ENCODE measurements around the gene EPHB1. TPM values are rescaled to one million over a fixed set of nuclear protein-coding genes. Genes with fewer than 3 reads are reported as not detected.
"Not testable (repeated sequence)": the region's sequence is repeated elsewhere in the genome, so short reads cannot be mapped to it uniquely, and the experiment has no call there.

The EPHB1 gene
- total and polyA plus RNA-seq, 12 donors, result 0.07 to 3.4 (median 1.6) TPM

- H3K9me3 ChIP-seq, result no peaks in the 10 kb centered on the region
- H3K4me1 ChIP-seq, result no peaks in the 10 kb centered on the region
- no peaks in the 10 kb centered on the region for H3K36me3 ChIP-seq
- no peak for TF ChIP-seq CTCF (IDR thresholded peaks at IDR 0.05)
- ATAC-seq (no peak), DNase-seq (peak in 1 of 2 donors; percentile 11)
- intact Hi-C loops (cut with DNase I), result no loop called here
- 70 to 74% methylated on average over 8 of the region's 8 CpGs for WGBS, 2 donors
- H3K27ac ChIP-seq, result no peak overlapping the region
- no peak overlapping the region for H3K4me3 ChIP-seq
- H3K27me3 ChIP-seq, result no peaks in the 10 kb centered on the region
These were observed 311.4 kb downstream of the EPHB1 start for GRCh38 chr3:135106445-135106844.

GRCh38 chr3:135107043-135107442 is 312.0 kb downstream of the EPHB1 start:
- Histone ChIP-seq H3K4me3 (no peak overlapping the region), H3K27me3 (no peaks in the 10 kb centered on the region), H3K9me3 (no peaks in the 10 kb centered on the region), H3K36me3 (no peaks in the 10 kb centered on the region), H3K27ac (no peak overlapping the region), H3K4me1 (no peaks in the 10 kb centered on the region)
- ATAC-seq (no peak), DNase-seq (no peak)
- intact Hi-C loops (cut with DNase I), result no loop called here
- WGBS, 2 donors, result 86 to 88% methylated on average over 2 of the region's 2 CpGs
- no peak for TF ChIP-seq CTCF (IDR thresholded peaks at IDR 0.05)

- intact Hi-C loops (cut with DNase I), result no loop called here
- Histone ChIP-seq H3K27ac (no peak overlapping the region), H3K4me1 (no peaks in the 10 kb centered on the region), H3K4me3 (no peak overlapping the region), H3K27me3 (no peaks in the 10 kb centered on the region), H3K9me3 (no peaks in the 10 kb centered on the region), H3K36me3 (no peaks in the 10 kb centered on the region)
- ATAC-seq (no peak), DNase-seq (no peak)
- TF ChIP-seq CTCF (IDR thresholded peaks at IDR 0.05), result no peak
- WGBS, 2 donors, result 81% methylated on average over 8 of the region's 8 CpGs
These were observed 314.6 kb downstream of the EPHB1 start for GRCh38 chr3:135109681-135110080.

GRCh38 chr3:135114551-135114950 is 319.5 kb downstream of the EPHB1 start:
- WGBS, 2 donors, result 89 to 91% methylated on average over 4 of the region's 4 CpGs
- H3K36me3 ChIP-seq; DNase-seq; ATAC-seq; H3K27ac ChIP-seq; H3K4me1 ChIP-seq; H3K4me3 ChIP-seq; H3K9me3 ChIP-seq; H3K27me3 ChIP-seq; intact Hi-C loops (cut with DNase I): not testable (repeated sequence)

GRCh38 chr3:135117977-135118376 is 322.9 kb downstream of the EPHB1 start:
- ATAC-seq, result no peak

More at GRCh38 chr3:135117977-135118376, 322.9 kb downstream of the EPHB1 start:
- intact Hi-C loops (cut with DNase I), result no loop called here
- no peak for DNase-seq
- H3K4me1 ChIP-seq, result no peaks in the 10 kb centered on the region
- H3K9me3 ChIP-seq, result no peaks in the 10 kb centered on the region
- H3K27ac ChIP-seq, result no peak overlapping the region
- H3K27me3 ChIP-seq, result no peaks in the 10 kb centered on the region
- H3K36me3 ChIP-seq, result no peaks in the 10 kb centered on the region
- no peak for TF ChIP-seq CTCF (IDR thresholded peaks at IDR 0.05)
- no peak overlapping the region for H3K4me3 ChIP-seq
- WGBS, 2 donors, result 57 to 70% methylated on average over 5 of the region's 5 CpGs

Data from heart right ventricle (tissue), 16 donors.